AG04449 (cell line): ENCODE results near the gene ROBO2.

Experiments used
- CTCF ChIA-PET: fragments of 350-600 bp; formaldehyde crosslinking; extraction: SDS; loops from one replicate; lab custom pipeline; 2021; ENCODE audit warnings: antibody characterized with exemption; lab: Yijun Ruan, JAX
- POLR2A ChIA-PET: fragments of 400-600, 350-600 bp; formaldehyde crosslinking; extraction: SDS; loops from one replicate; lab custom pipeline; 2020; ENCODE audit warnings: antibody characterized with exemption, inconsistent platforms; lab: Yijun Ruan, JAX
- DNase-seq: peaks from one replicate; pipeline ENCODE4 v3.0.0-alpha.2; 2010; ENCODE audit warnings: low read depth, low spot score
- H3K4me3 ChIP-seq: 2 replicates; pipeline ENCODE4 v1.5.1; 2011; ENCODE audit warnings: low read depth, mild to moderate bottlenecking, control low read depth, low read length
- TF ChIP-seq, protein P1 (sequence below): IDR thresholded peaks from one replicate; pipeline ENCODE4 v1.5.1; 2011; ENCODE audit warnings: mild to moderate bottlenecking, moderate library complexity, low read length, control low read depth, inconsistent platforms; ENCODE audit not compliant: insufficient read depth; ENCODE audit errors: missing control alignments

ROBO2 gene

DNA sequence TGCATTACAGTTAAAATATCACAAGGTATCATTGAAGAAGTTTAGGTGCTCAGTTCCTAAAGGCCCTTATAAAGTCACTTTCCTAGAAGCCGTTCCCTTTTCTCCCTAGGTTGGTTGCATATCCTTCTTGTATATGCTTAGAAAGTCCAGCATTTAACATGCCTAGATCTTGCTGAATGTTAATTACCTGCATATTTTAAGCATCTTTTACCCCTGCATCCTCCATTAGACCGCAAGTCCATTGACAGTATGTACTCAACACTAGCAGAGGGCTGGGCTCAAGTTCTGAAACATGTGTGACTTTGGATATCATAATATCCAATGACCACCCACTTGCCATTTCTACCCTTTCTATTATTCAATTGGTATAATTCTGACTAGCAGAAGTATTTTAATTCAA lies 336.6 kb downstream of the ROBO2 start:
- TF ChIP-seq, protein P1, sequence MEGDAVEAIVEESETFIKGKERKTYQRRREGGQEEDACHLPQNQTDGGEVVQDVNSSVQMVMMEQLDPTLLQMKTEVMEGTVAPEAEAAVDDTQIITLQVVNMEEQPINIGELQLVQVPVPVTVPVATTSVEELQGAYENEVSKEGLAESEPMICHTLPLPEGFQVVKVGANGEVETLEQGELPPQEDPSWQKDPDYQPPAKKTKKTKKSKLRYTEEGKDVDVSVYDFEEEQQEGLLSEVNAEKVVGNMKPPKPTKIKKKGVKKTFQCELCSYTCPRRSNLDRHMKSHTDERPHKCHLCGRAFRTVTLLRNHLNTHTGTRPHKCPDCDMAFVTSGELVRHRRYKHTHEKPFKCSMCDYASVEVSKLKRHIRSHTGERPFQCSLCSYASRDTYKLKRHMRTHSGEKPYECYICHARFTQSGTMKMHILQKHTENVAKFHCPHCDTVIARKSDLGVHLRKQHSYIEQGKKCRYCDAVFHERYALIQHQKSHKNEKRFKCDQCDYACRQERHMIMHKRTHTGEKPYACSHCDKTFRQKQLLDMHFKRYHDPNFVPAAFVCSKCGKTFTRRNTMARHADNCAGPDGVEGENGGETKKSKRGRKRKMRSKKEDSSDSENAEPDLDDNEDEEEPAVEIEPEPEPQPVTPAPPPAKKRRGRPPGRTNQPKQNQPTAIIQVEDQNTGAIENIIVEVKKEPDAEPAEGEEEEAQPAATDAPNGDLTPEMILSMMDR = no peak
- no peak for DNase-seq
- CTCF ChIA-PET = no interaction called here
- POLR2A ChIA-PET = no interaction called here
- H3K4me3 ChIP-seq = no peak overlapping the region

DNA sequence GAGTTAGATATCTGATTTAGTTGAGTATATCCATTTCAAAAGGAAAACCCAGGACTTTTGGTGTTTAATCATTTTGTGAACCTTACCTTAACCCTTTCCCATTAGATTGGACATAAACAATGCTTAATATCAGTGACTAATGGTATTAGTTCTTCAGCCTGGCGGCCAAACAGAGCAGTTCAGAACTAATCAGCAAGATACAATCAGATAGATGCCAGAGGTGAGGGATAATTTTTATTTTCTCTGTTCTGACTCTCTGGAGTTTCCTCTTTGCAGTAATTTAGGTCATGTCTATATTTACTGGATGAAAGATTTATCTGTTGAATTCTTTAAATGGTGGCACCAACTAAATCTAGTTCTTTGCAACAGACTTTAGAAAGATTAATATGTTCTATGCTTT lies 337.8 kb downstream of the ROBO2 start:
- CTCF ChIA-PET = no interaction called here
- DNase-seq = no peak
- POLR2A ChIA-PET = no interaction called here
- TF ChIP-seq, protein P1 = no peak
- H3K4me3 ChIP-seq = no peak overlapping the region

DNA sequence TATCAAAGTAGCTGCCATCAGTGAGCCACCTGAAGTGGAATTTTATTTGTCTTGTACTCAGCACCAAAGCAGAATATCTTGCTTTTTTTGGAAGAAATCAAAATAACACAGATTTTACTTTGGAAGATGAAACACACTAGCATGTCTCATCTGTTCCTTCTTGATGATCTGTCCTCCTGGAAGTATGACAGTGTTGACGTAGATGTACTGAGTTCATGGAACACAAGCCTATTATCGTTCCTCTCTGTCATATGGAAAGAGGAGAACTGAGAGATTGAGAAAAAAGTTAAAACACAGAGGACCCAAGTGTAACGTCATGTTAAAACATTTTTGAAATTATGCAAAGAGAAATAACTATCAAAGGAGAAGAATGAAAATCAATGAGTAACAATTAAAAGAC lies 340.2 kb downstream of the ROBO2 start:
- no peak for DNase-seq
- ChIA-PET CTCF (no interaction called here), POLR2A (no interaction called here)
- TF ChIP-seq, protein P1 = no peak
- H3K4me3 ChIP-seq = no peak overlapping the region

DNA sequence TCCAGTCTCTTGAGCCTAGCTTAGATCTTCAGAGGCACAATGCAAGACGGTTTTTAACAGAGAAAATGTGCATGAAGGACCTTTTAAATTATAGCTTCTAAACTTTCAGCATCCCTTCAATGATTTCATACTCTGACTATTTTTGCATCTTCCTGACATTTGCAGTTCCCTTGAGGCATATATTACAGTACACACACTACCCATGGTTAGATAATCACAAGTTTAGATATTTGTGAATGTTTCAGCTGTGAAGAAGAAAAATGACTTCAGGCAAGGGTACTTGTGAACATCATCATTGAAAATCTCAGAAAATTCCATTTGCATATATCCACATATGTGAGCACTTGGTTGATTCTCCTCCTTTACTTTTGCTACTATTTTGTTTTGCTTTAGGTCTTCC lies 341.5 kb downstream of the ROBO2 start:
- no peak overlapping the region for H3K4me3 ChIP-seq
- POLR2A ChIA-PET = no interaction called here
- CTCF ChIA-PET = no interaction called here
- TF ChIP-seq, protein P1 = no peak
- no peak for DNase-seq

DNA sequence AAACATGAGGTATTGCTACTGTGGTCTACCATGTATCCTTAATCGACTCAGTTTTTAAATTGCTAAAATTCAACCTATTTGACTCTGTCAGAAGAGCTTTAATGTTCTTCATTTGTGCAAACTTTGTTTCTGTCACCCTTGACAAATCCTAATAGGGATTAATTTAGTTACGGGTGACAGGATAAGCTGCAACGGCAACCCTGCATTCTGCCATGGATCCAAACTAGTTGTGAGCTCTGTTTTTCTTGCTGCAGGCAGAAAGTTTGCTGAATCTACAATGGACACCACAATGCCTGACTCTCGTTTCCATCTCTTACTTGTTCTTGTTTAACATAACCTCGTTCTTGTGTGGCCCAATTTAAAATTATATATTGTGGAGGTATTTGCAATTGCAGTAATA lies 352.3 kb downstream of the ROBO2 start:
- POLR2A ChIA-PET = no interaction called here

DNA sequence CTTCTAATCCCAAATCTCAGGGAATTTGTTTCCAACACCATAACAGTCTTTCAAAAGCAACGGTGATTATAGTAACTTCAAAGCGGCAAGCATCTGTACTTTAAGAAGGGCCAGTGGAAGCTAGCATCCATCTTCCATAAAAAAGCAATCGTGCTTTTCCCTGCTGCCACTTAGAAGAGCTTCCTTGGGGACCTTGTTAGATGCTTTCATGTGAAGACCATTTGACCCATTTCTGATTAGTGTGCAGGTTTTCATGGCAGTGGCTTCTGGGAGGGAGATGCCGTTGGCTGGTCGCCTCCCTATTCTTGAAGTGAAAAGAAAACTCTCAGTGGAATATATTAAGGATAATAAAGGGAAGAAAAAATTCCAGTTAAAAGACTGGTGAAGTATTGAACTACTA lies 354.1 kb downstream of the ROBO2 start:
- TF ChIP-seq, protein P1 = no peak
- CTCF ChIA-PET = no interaction called here
- no peak for DNase-seq
- POLR2A ChIA-PET = no interaction called here
- no peak overlapping the region for H3K4me3 ChIP-seq

More for the DNA sequence above, 352.3 kb downstream of the ROBO2 start:
- DNase-seq = no peak
- H3K4me3 ChIP-seq = no peak overlapping the region
- CTCF ChIA-PET = interaction anchor here (1.0 kb wide), 1 partner anchor 17 kb away, joined by 4 read pairs; no protein-coding TSS in a partner anchor
- TF ChIP-seq, protein P1 = no peak
